Activated T-helper 1 cell treated with anti-CD3 and anti-CD28 coated beads, Interleukin-12 subunit alpha, Interleukin-12 subunit beta, Interleukin-2, Interleukin-4 antibody, amounts not matched to agents 30 ng/mL and 10 ng/mL and 1 ng/mL, durations not matched to agents 14 hours and 24 hours and 36 hours (primary cell): ENCODE results near the gene ARL13B. TPM values are rescaled to one million over a fixed set of nuclear protein-coding genes. Genes with fewer than 3 reads are reported as not detected.
"Not testable (repeated sequence)": the region's sequence is repeated elsewhere in the genome, so short reads cannot be mapped to it uniquely, and the experiment has no call there.

ENCODE experiments used
- DNase-seq: peaks from one replicate; pipeline ENCODE4 v3.0.0; 2021; ENCODE audit warnings: low spot score
- H3K27ac Mint-ChIP-seq: one replicate; pipeline ENCODE4 v1.8.0; 2021; ENCODE audit warnings: mild to moderate bottlenecking, mixed read lengths
- H3K27me3 Mint-ChIP-seq: one replicate; pipeline ENCODE4 v1.8.0; 2022; ENCODE audit warnings: mild to moderate bottlenecking, moderate library complexity, mixed read lengths; ENCODE audit not compliant: insufficient read depth
- H3K36me3 Mint-ChIP-seq: one replicate; pipeline ENCODE4 v1.8.0; 2021; ENCODE audit warnings: low read depth, mixed read lengths
- H3K4me1 Mint-ChIP-seq: one replicate; pipeline ENCODE4 v1.8.0; 2021; ENCODE audit warnings: low read depth, mixed read lengths
- H3K4me3 Mint-ChIP-seq: one replicate; pipeline ENCODE4 v1.8.0; 2021; ENCODE audit warnings: mild to moderate bottlenecking, moderate library complexity, mixed read lengths
- H3K9me3 Mint-ChIP-seq: one replicate; pipeline ENCODE4 v1.8.0; 2021; ENCODE audit warnings: mixed read lengths
- intact Hi-C: fragments of 100-400 bp; cut with micrococcal nuclease; formaldehyde crosslinking; loops from one replicate; pipeline ENCODE4 v1.15.1; 2024
- total RNA-seq: library from RNA; stranded (reverse); gene quantifications from 2 replicates; pipeline ENCODE4 v1.2.3, GENCODE V29; 2022

The ARL13B gene
- total RNA-seq, 1 donor from 2014 or later: 14.7 TPM

DNA sequence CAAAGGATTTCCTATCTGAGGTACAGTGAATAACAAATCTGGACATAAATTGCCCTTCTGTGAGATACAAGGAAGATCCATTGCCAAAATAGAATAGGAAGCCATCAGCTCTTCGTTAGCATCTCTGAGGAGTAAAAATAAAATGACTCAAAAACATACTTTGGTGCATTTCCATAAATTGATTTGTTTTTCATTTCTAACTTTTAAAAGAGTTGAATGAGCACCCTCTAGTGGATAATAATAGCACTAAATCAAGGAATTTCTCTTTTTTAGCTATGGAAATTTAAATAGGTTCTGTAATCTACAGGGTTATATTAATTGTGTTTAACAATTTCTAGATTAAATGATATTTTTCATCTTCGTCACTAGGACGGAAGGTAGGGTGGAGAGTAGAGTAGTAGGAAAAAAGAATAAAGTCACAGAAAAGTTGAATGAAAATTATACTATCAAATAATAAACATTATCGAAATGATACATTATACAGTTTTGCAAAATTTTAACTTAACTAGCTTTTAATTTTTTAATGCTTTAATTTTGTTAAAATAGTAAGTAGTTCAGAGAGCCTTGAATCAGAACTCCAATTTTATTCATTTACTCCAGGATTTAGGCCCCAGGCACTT, 89.3 kb downstream of the ARL13B start:
- H3K9me3 Mint-ChIP-seq: no peaks in the 10 kb centered on the region
- no peak overlapping the region for H3K4me3 Mint-ChIP-seq
- peaks cover 47% of the 10 kb centered on the region for H3K36me3 Mint-ChIP-seq

GRCh38 chr3:94070341-94070911, 90.5 kb downstream of the ARL13B start:
- intact Hi-C loops: loop anchor here (1.0 kb wide), 1 partner anchor 8 kb away; the partner anchor contains the start of gene DHFR2
- peak overlapping the region; percentile 35 for H3K27ac Mint-ChIP-seq
- peaks cover 67% of the 10 kb centered on the region for H3K4me1 Mint-ChIP-seq
- DNase-seq: no peak
- H3K4me3 Mint-ChIP-seq: no peak overlapping the region
- peaks cover 44% of the 10 kb centered on the region for H3K36me3 Mint-ChIP-seq
- H3K27me3 Mint-ChIP-seq: no peaks in the 10 kb centered on the region
- H3K9me3 Mint-ChIP-seq: no peaks in the 10 kb centered on the region

More for the DNA sequence above, 89.3 kb downstream of the ARL13B start:
- H3K27ac Mint-ChIP-seq: peak overlapping the region; percentile 26
- H3K4me1 Mint-ChIP-seq: peaks cover 78% of the 10 kb centered on the region
- no peak for DNase-seq
- intact Hi-C loops: loop anchor here (1.0 kb wide), 2 partner anchors 58 to 65 kb away; no protein-coding TSS in a partner anchor
- no peaks in the 10 kb centered on the region for H3K27me3 Mint-ChIP-seq

- H3K4me1 Mint-ChIP-seq: peaks cover 56% of the 10 kb centered on the region
- DNase-seq: no peak
- H3K9me3 Mint-ChIP-seq: no peaks in the 10 kb centered on the region
- no peak overlapping the region for H3K4me3 Mint-ChIP-seq
- intact Hi-C loops: no loop called here
- H3K27me3 Mint-ChIP-seq: no peaks in the 10 kb centered on the region
- peaks cover 42% of the 10 kb centered on the region for H3K36me3 Mint-ChIP-seq
- peak overlapping the region; percentile 57 for H3K27ac Mint-ChIP-seq
Measured at GRCh38 chr3:94071713-94072284, 91.8 kb downstream of the ARL13B start.

- Mint-ChIP-seq H3K4me1 (peaks cover 42% of the 10 kb centered on the region), H3K27me3 (no peaks in the 10 kb centered on the region), H3K36me3 (peaks cover 29% of the 10 kb centered on the region), H3K9me3 (no peaks in the 10 kb centered on the region), H3K4me3 (no peak overlapping the region), H3K27ac (no peak overlapping the region)
- intact Hi-C loops: no loop called here
- DNase-seq: no peak
Measured at GRCh38 chr3:94076055-94076454, 96.1 kb downstream of the ARL13B start.

GRCh38 chr3:94080552-94080951, 100.6 kb downstream of the ARL13B start:
- H3K27me3 Mint-ChIP-seq, H3K27ac Mint-ChIP-seq, H3K4me3 Mint-ChIP-seq, H3K9me3 Mint-ChIP-seq, DNase-seq, intact Hi-C loops: not testable (repeated sequence)
- Mint-ChIP-seq H3K36me3 (peaks cover 13% of the 10 kb centered on the region), H3K4me1 (peaks cover 38% of the 10 kb centered on the region)

GRCh38 chr3:94081884-94082283, 101.9 kb downstream of the ARL13B start:
- no peaks in the 10 kb centered on the region for H3K9me3 Mint-ChIP-seq
- H3K4me1 Mint-ChIP-seq: peaks cover 38% of the 10 kb centered on the region
- intact Hi-C loops: no loop called here
- no peak overlapping the region for H3K27ac Mint-ChIP-seq
- H3K4me3 Mint-ChIP-seq: no peak overlapping the region
- DNase-seq: no peak
- no peaks in the 10 kb centered on the region for H3K27me3 Mint-ChIP-seq
- H3K36me3 Mint-ChIP-seq: peaks cover 6% of the 10 kb centered on the region

DNA sequence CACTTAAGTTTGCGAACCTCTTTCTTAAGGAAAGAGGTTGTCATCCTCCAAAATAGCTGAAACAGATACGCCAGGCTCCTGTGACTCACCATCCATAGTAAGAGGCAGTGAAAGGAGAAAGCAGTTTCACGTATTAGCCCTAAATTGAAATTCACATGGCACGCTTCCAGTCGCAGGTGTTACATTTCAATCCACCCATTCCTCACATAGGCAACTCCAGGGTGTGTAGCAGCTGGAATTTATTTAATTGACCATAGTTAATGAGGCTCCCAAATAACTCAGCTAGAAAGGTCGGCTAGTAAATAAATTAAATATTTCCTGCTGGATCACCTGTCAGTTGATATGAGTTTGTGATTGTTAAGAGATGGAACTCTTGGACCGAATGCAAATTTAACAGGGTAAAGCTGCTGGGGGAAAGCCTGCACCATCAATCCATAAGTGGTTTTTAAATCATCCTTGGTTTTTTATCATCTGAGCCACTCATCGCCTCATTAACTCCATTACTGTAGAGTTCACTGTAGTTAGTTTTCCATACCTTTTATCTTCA, 102.5 kb downstream of the ARL13B start:
- DNase-seq: no peak
- Mint-ChIP-seq H3K36me3 (peaks cover 4% of the 10 kb centered on the region), H3K4me1 (peaks cover 38% of the 10 kb centered on the region), H3K27me3 (no peaks in the 10 kb centered on the region), H3K27ac (no peak overlapping the region), H3K9me3 (no peaks in the 10 kb centered on the region), H3K4me3 (no peak overlapping the region)
- intact Hi-C loops: no loop called here

- no peaks in the 10 kb centered on the region for H3K9me3 Mint-ChIP-seq
- H3K27me3 Mint-ChIP-seq: no peaks in the 10 kb centered on the region
- intact Hi-C loops: no loop called here
- peaks cover 38% of the 10 kb centered on the region for H3K4me1 Mint-ChIP-seq
- H3K27ac Mint-ChIP-seq: no peak overlapping the region
- DNase-seq: no peak
- peaks cover 10% of the 10 kb centered on the region for H3K36me3 Mint-ChIP-seq
- H3K4me3 Mint-ChIP-seq: no peak overlapping the region
Measured at GRCh38 chr3:94083261-94083660, 103.3 kb downstream of the ARL13B start.

DNA sequence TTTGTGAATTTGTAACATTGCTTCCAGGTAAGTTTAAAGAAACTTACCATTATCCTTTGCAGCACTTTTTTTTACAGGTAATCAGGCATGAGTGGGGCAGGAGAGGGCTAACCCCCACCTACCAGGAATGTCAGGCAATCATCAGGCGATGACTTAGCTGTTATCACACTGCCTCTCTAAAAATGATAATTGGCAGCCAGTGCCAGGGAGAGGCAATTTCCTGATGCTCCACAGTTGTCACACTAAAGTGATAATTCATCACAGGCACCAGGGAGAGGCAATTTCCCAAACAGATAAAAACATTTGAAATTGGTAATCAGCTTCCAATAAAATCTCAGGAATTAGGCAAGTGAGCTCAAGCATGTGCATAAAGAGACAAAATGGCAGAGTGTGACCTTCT, 109.2 kb downstream of the ARL13B start:
- Mint-ChIP-seq H3K36me3 (peaks cover 23% of the 10 kb centered on the region), H3K27me3 (no peaks in the 10 kb centered on the region), H3K4me1 (peaks cover 1% of the 10 kb centered on the region), H3K27ac (no peak overlapping the region), H3K4me3 (no peak overlapping the region), H3K9me3 (no peaks in the 10 kb centered on the region)
- no peak for DNase-seq
- intact Hi-C loops: no loop called here

- intact Hi-C loops: no loop called here
- H3K36me3 Mint-ChIP-seq: peaks cover 33% of the 10 kb centered on the region
Measured at GRCh38 chr3:94092086-94092485, 112.1 kb downstream of the ARL13B start.

DNA sequence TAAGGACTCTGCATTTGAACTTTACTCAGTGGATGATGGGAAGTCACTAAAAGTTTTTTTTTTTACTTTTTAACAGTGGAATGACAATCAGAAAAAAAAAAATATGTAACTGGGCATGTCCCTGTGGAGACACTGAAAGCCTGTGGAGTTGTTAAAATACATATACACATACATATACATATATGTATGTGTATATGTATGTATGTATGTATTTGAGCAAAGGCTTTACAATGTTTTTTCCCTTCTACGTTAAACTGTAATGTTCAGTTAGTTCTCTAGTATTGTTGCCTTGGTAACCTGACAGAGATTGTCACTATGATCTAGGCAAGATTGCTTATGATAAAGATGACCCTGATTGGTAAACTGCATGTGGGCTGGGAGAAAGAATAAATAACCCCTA, 113.2 kb downstream of the ARL13B start:
- DNase-seq: no peak
- Mint-ChIP-seq H3K4me1 (peaks cover 2% of the 10 kb centered on the region), H3K36me3 (peaks cover 34% of the 10 kb centered on the region), H3K9me3 (no peaks in the 10 kb centered on the region), H3K27me3 (no peaks in the 10 kb centered on the region), H3K4me3 (no peak overlapping the region), H3K27ac (no peak overlapping the region)
- intact Hi-C loops: no loop called here

More at GRCh38 chr3:94092086-94092485, 112.1 kb downstream of the ARL13B start:
- Mint-ChIP-seq H3K27ac (no peak overlapping the region), H3K4me1 (no peaks in the 10 kb centered on the region), H3K27me3 (no peaks in the 10 kb centered on the region), H3K4me3 (no peak overlapping the region), H3K9me3 (no peaks in the 10 kb centered on the region)
- DNase-seq: no peak

- Mint-ChIP-seq H3K27ac (no peak overlapping the region), H3K36me3 (peaks cover 39% of the 10 kb centered on the region), H3K4me1 (peaks cover 7% of the 10 kb centered on the region), H3K27me3 (no peaks in the 10 kb centered on the region), H3K4me3 (no peak overlapping the region), H3K9me3 (no peaks in the 10 kb centered on the region)
- intact Hi-C loops: no loop called here
- no peak for DNase-seq
Measured at GRCh38 chr3:94095111-94095510, 115.2 kb downstream of the ARL13B start.

DNA sequence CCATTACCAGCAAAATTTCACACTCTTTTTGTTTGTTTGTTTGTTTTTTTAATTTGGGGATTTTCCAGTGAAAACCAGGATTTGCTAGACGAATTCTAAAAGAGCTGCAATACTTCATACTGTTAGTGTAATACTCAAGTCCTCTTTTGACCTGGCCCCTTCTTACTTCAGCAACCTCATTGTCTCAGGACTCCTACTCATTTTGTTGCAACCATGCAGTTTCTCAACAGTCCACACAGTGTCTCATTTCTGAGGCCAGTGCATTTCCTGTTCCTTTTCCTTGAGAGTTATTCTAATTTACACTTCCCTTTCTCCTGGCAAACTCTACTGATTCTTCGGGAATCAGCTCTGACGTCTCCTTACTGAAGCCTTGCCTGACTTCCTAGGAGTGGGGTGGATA, 118.5 kb downstream of the ARL13B start:
- no peaks in the 10 kb centered on the region for H3K9me3 Mint-ChIP-seq
- no peak for DNase-seq
- H3K4me1 Mint-ChIP-seq: peaks cover 7% of the 10 kb centered on the region
- H3K4me3 Mint-ChIP-seq: no peak overlapping the region
- no peaks in the 10 kb centered on the region for H3K27me3 Mint-ChIP-seq
- intact Hi-C loops: no loop called here
- peaks cover 33% of the 10 kb centered on the region for H3K36me3 Mint-ChIP-seq
- no peak overlapping the region for H3K27ac Mint-ChIP-seq
